Smooth muscle cell (in vitro differentiated cells): ENCODE measurements around the gene LEFTY2. TPM values are rescaled to one million over a fixed set of nuclear protein-coding genes. Genes with fewer than 3 reads are reported as not detected.

Experiments
- DNase-seq: peaks from one replicate; lab custom pipeline; 2025; ENCODE audit not compliant: unreplicated experiment; lab: John Stamatoyannopoulos, UW
- H2AFZ ChIP-seq: fragments of 200-600 bp; sonication (generic); 2 replicates; pipeline ENCODE4 v1.6.0; 2016; ENCODE audit warnings: antibody characterized with exemption, low read depth, mild to moderate bottlenecking
- H3F3A ChIP-seq: fragments of 200-600 bp; sonication (generic); 2 replicates; pipeline ENCODE4 v1.6.0; 2017; ENCODE audit warnings: antibody characterized with exemption, low read depth
- H3K27ac ChIP-seq: fragments of 200-600 bp; sonication (generic); 2 replicates; pipeline ENCODE4 v1.5.1; 2016; ENCODE audit warnings: low read depth, mild to moderate bottlenecking
- H3K27me3 ChIP-seq: fragments of 200-600 bp; sonication (generic); 2 replicates; pipeline ENCODE4 v1.6.1; 2016; ENCODE audit warnings: low read depth, mild to moderate bottlenecking
- H3K36me3 ChIP-seq: fragments of 200-600 bp; sonication (generic); 2 replicates; pipeline ENCODE4 v1.5.1; 2016; ENCODE audit warnings: low read depth
- H3K4me1 ChIP-seq: fragments of 200-600 bp; sonication (generic); 2 replicates; pipeline ENCODE4 v1.5.1; 2016; ENCODE audit warnings: low read depth
- H3K4me2 ChIP-seq: fragments of 200-600 bp; sonication (generic); 2 replicates; pipeline ENCODE4 v1.6.0; 2016; ENCODE audit warnings: mild to moderate bottlenecking
- H3K4me3 ChIP-seq: fragments of 200-600 bp; sonication (generic); 2 replicates; pipeline ENCODE4 v1.5.1; 2016; ENCODE audit warnings: mild to moderate bottlenecking
- H3K79me2 ChIP-seq: fragments of 200-600 bp; sonication (generic); 2 replicates; pipeline ENCODE4 v1.6.0; 2016; ENCODE audit warnings: low read depth, mild to moderate bottlenecking
- H3K9ac ChIP-seq: fragments of 200-600 bp; sonication (generic); 2 replicates; pipeline ENCODE4 v1.6.0; 2016; ENCODE audit warnings: low read depth
- H3K9me3 ChIP-seq: fragments of 200-600 bp; sonication (generic); replicated peaks from 2 replicates; pipeline ENCODE4 v1.5.1; 2016; ENCODE audit warnings: low read depth
- H4K20me1 ChIP-seq: fragments of 200-600 bp; sonication (generic); 2 replicates; pipeline ENCODE4 v1.6.0; 2016; ENCODE audit warnings: low read depth
- WGBS: methylation state at CpG from one replicate; pipeline ENCODE4 v1.1.7; 2016; ENCODE audit warnings: low lambda C conversion rate; 5-methylcytosine and 5-hydroxymethylcytosine counted together
- polyA plus RNA-seq: library from polyadenylated mRNA; unstranded; fragments of >200 nt; fragmentation: Nextera tagmentation; extraction: Ambion mirVana; gene quantifications from 2 replicates; pipeline ENCODE4 v1.2.1, GENCODE V29; 2016
- total RNA-seq: library from RNA; depleted of rRNA; stranded (reverse); fragments of >200 nt; gene quantifications from 2 replicates; pipeline ENCODE4 v1.2.3, GENCODE V29; 2014
- TF ChIP-seq, protein P1 (sequence below): fragments of 200-600 bp; sonication (generic); IDR thresholded peaks from 2 replicates; pipeline ENCODE4 v1.5.1; 2017; ENCODE audit warnings: borderline replicate concordance, mild to moderate bottlenecking, antibody characterized with exemption; ENCODE audit not compliant: insufficient read depth, poor library complexity, severe bottlenecking

The LEFTY2 gene
- total and polyA plus RNA-seq, 2 experiments from 2014 or later, result 0.09 to 0.25 TPM

GRCh38 chr1:225961659-225962439, 20.8 kb upstream of the LEFTY2 start:
- H3K9me3 ChIP-seq, result no peaks in the 10 kb centered on the region
- no peak overlapping the region for H3K4me3 ChIP-seq
- TF ChIP-seq, protein P1, sequence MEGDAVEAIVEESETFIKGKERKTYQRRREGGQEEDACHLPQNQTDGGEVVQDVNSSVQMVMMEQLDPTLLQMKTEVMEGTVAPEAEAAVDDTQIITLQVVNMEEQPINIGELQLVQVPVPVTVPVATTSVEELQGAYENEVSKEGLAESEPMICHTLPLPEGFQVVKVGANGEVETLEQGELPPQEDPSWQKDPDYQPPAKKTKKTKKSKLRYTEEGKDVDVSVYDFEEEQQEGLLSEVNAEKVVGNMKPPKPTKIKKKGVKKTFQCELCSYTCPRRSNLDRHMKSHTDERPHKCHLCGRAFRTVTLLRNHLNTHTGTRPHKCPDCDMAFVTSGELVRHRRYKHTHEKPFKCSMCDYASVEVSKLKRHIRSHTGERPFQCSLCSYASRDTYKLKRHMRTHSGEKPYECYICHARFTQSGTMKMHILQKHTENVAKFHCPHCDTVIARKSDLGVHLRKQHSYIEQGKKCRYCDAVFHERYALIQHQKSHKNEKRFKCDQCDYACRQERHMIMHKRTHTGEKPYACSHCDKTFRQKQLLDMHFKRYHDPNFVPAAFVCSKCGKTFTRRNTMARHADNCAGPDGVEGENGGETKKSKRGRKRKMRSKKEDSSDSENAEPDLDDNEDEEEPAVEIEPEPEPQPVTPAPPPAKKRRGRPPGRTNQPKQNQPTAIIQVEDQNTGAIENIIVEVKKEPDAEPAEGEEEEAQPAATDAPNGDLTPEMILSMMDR, result no peak
- H3K4me2 ChIP-seq, result no peak overlapping the region
- H3K79me2 ChIP-seq, result no peaks in the 10 kb centered on the region
- no peaks in the 10 kb centered on the region for H3K36me3 ChIP-seq
- peaks cover 11% of the 10 kb centered on the region for H3K27me3 ChIP-seq
- DNase-seq, result no peak
- H3K9ac ChIP-seq, result no peak overlapping the region
- WGBS, result 86% methylated on average over 20 of the region's 20 CpGs
- no peaks in the 10 kb centered on the region for H3F3A ChIP-seq
- no peaks in the 10 kb centered on the region for H4K20me1 ChIP-seq
- H3K4me1 ChIP-seq, result no peaks in the 10 kb centered on the region
- H2AFZ ChIP-seq, result no peak overlapping the region
- no peak overlapping the region for H3K27ac ChIP-seq

DNA sequence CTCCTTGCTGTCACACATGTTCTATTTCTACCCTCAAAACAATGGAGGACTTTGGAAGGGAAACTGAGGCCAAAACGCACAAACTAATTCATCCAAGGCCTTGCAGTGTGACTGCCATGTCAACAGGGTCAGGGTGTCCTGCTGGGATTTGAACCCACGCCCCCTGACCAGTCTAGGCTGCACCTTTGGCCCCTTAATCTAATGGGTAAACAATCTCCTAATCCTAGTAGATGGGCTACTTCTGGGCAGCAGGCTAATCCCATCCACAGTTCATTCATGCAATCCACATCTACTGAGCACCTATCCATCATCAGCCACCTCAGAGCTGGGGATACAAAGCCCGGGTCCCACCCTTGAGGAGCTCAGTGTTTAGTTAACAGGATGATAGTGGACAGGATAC, 17.0 kb upstream of the LEFTY2 start:
- Histone ChIP-seq H3K4me2 (no peak overlapping the region), H3F3A (no peaks in the 10 kb centered on the region), H3K9ac (no peak overlapping the region), H3K4me1 (no peaks in the 10 kb centered on the region), H3K4me3 (no peak overlapping the region), H4K20me1 (no peaks in the 10 kb centered on the region), H3K36me3 (no peaks in the 10 kb centered on the region), H3K27ac (no peak overlapping the region), H3K79me2 (no peaks in the 10 kb centered on the region), H2AFZ (no peak overlapping the region), H3K9me3 (no peaks in the 10 kb centered on the region), H3K27me3 (peaks cover 11% of the 10 kb centered on the region)
- 88% methylated on average over 3 of the region's 3 CpGs for WGBS
- TF ChIP-seq, protein P1, result no peak
- DNase-seq, result no peak

- Histone ChIP-seq H3K27ac (no peak overlapping the region), H3K9me3 (no peaks in the 10 kb centered on the region), H3K9ac (no peak overlapping the region), H3K27me3 (peaks cover 3% of the 10 kb centered on the region), H3K4me3 (no peak overlapping the region), H4K20me1 (no peaks in the 10 kb centered on the region), H3K79me2 (no peaks in the 10 kb centered on the region), H2AFZ (no peak overlapping the region), H3K4me1 (no peaks in the 10 kb centered on the region), H3K4me2 (no peak overlapping the region), H3K36me3 (no peaks in the 10 kb centered on the region), H3F3A (no peaks in the 10 kb centered on the region)
- DNase-seq, result no peak
- 72% methylated on average over 1 of the region's 1 CpG for WGBS
- TF ChIP-seq, protein P1, result no peak
Measured at GRCh38 chr1:225954753-225955152, 13.7 kb upstream of the LEFTY2 start.

- WGBS, result 93% methylated on average over 4 of the region's 4 CpGs
Measured at GRCh38 chr1:225953315-225953714, 12.3 kb upstream of the LEFTY2 start.

More at GRCh38 chr1:225953315-225953714, 12.3 kb upstream of the LEFTY2 start:
- H3F3A ChIP-seq, result no peaks in the 10 kb centered on the region
- no peaks in the 10 kb centered on the region for H3K9me3 ChIP-seq
- H3K79me2 ChIP-seq, result no peaks in the 10 kb centered on the region
- H3K36me3 ChIP-seq, result no peaks in the 10 kb centered on the region
- H3K4me2 ChIP-seq, result no peak overlapping the region
- H3K4me3 ChIP-seq, result no peak overlapping the region
- H3K4me1 ChIP-seq, result no peaks in the 10 kb centered on the region
- TF ChIP-seq, protein P1, result no peak
- no peak for DNase-seq
- H4K20me1 ChIP-seq, result no peaks in the 10 kb centered on the region
- H3K27ac ChIP-seq, result no peak overlapping the region
- H3K27me3 ChIP-seq, result peaks cover 13% of the 10 kb centered on the region
- no peak overlapping the region for H2AFZ ChIP-seq
- H3K9ac ChIP-seq, result no peak overlapping the region
